GM12878 (cell line): ENCODE measurements around the gene SKAP1. TPM values are rescaled to one million over a fixed set of nuclear protein-coding genes. Genes with fewer than 3 reads are reported as not detected.

Experiments
- ATAC-seq: fragments of 200-7000 bp; cut with Tn5 transposase; 3 replicates; pipeline ENCODE4 v1.9.1; 2020; ENCODE audit warnings: mild to moderate bottlenecking, moderate library complexity
- BruUV-seq: library from RNA; stranded (reverse); fragments of 400-500 nt; replicated peaks from 2 replicates; lab custom pipeline; 2021; lab: Mats Ljungman, UMichigan
- CTCF ChIA-PET: fragments of 300-600 bp; sonication (Branson Sonifier 250); formaldehyde crosslinking; extraction: SDS; loops from one replicate; lab custom pipeline; 2021; ENCODE audit warnings: inconsistent platforms; lab: Yijun Ruan, JAX
- POLR2A ChIA-PET: fragments of 350-600 bp; formaldehyde crosslinking; extraction: SDS; loops from one replicate; lab custom pipeline; 2021; ENCODE audit warnings: inconsistent platforms; lab: Charles Lee
- RAD21 ChIA-PET: fragments of 300-600 bp; sonication (Branson Sonifier 250); formaldehyde crosslinking; loops from one replicate; lab custom pipeline; 2023; ENCODE audit warnings: antibody characterized with exemption; ENCODE audit not compliant: unreplicated experiment; lab: Charles Lee
- SMC1A ChIA-PET: fragments of 300-600 bp; sonication (Branson Sonifier 250); formaldehyde crosslinking; loops from one replicate; lab custom pipeline; 2023; ENCODE audit not compliant: unreplicated experiment, uncharacterized antibody; lab: Charles Lee
- DNase-seq: peaks from one replicate; pipeline ENCODE4 v3.0.0-alpha.2; 2011; ENCODE audit warnings: low read depth, low spot score
- FAIRE-seq: peaks from 3 replicates; lab custom pipeline; 2011; peaks lifted over from hg19 to GRCh38; lab: Jason Lieb, UNC
- H2AFZ ChIP-seq: 2 replicates; pipeline ENCODE4 v1.6.0; 2011; ENCODE audit warnings: low read depth, low read length, control low read depth; ENCODE audit not compliant: control insufficient read depth
- H3K27ac ChIP-seq: 2 replicates; pipeline ENCODE4 v1.5.1; 2011; ENCODE audit warnings: control low read depth; ENCODE audit not compliant: control insufficient read depth, insufficient read depth
- H3K27me3 ChIP-seq, 2 experiments: replicated peaks in 1 of 2; 2 replicates each; pipeline versions ENCODE4 v1.6.0 to v1.6.1; 2011; ENCODE audit warnings: low read length in 1 of 2; ENCODE audit not compliant: control insufficient read depth in 2 of 2, insufficient read depth in 2 of 2
- H3K36me3 ChIP-seq, 2 experiments: 2 replicates each; pipeline ENCODE4 v1.5.1; 2011; ENCODE audit warnings: low read length in 1 of 2; ENCODE audit not compliant: control insufficient read depth in 2 of 2, insufficient read depth in 2 of 2
- H3K4me1 ChIP-seq: 2 replicates; pipeline ENCODE4 v1.6.1; 2011; ENCODE audit warnings: mild to moderate bottlenecking, low read length, moderate library complexity, mixed read lengths; ENCODE audit not compliant: control insufficient read depth, insufficient read depth
- H3K4me2 ChIP-seq: 2 replicates; pipeline ENCODE4 v1.6.0; 2011; ENCODE audit warnings: control low read depth; ENCODE audit not compliant: control insufficient read depth, insufficient read depth
- H3K4me3 ChIP-seq: fragments of 200-600 bp; sonication (generic); 2 replicates; pipeline ENCODE4 v1.5.1; 2016
- H3K79me2 ChIP-seq: 2 replicates; pipeline ENCODE4 v1.6.0; 2011; ENCODE audit warnings: low read length; ENCODE audit not compliant: control insufficient read depth, insufficient read depth
- H3K9ac ChIP-seq: 2 replicates; pipeline ENCODE4 v1.8.0; 2011; ENCODE audit warnings: low read length, control low read depth, mixed read lengths; ENCODE audit not compliant: control insufficient read depth, insufficient read depth
- H3K9me3 ChIP-seq: replicated peaks from 3 replicates; pipeline ENCODE4 v1.5.1; 2011; ENCODE audit warnings: mild to moderate bottlenecking, low read length; ENCODE audit not compliant: control insufficient read depth, insufficient read depth
- H4K20me1 ChIP-seq: 2 replicates; pipeline ENCODE4 v1.6.0; 2011; ENCODE audit not compliant: control insufficient read depth, insufficient read depth
- ASH2L ChIP-seq: fragments of 300-600, 200-600 bp; sonication (generic); IDR thresholded peaks from 2 replicates; pipeline ENCODE4 v1.6.1; 2017; ENCODE audit warnings: low read depth, mild to moderate bottlenecking, borderline replicate concordance
- BRCA1 ChIP-seq: IDR thresholded peaks from 2 replicates; pipeline ENCODE4 v1.6.1; 2011; ENCODE audit warnings: low read depth, low read length, improper control_type of control experiment
- CBX3 ChIP-seq: fragments of 200-600 bp; sonication (generic); IDR thresholded peaks from 2 replicates; pipeline ENCODE4 v1.6.1; 2016; ENCODE audit warnings: low read depth, borderline replicate concordance
- CHD4 ChIP-seq: fragments of 200-600 bp; sonication (generic); IDR thresholded peaks from 2 replicates; pipeline ENCODE4 v1.6.1; 2016; ENCODE audit warnings: mild to moderate bottlenecking
- FOS ChIP-seq: IDR thresholded peaks from 3 replicates; pipeline ENCODE4 v1.6.1; 2011; ENCODE audit warnings: borderline replicate concordance; ENCODE audit not compliant: insufficient read length; ENCODE audit errors: extremely low read depth
- IKZF1 ChIP-seq: fragments of 450-650 bp; conservative IDR thresholded peaks from 2 replicates; pipeline ENCODE4 v1.6.1; 2017; ENCODE audit warnings: antibody characterized with exemption, mild to moderate bottlenecking
- KDM1A ChIP-seq: fragments of 200-600 bp; sonication (generic); IDR thresholded peaks from 2 replicates; pipeline ENCODE4 v1.6.1; 2016; ENCODE audit warnings: borderline replicate concordance
- NFYA ChIP-seq: IDR thresholded peaks from 2 replicates; pipeline ENCODE4 v1.6.1; 2011; ENCODE audit warnings: low read depth, mild to moderate bottlenecking, low read length, improper control_type of control experiment, borderline replicate concordance
- PAX5 ChIP-seq: IDR thresholded peaks from 2 replicates; pipeline ENCODE4 v1.6.1; 2011; ENCODE audit warnings: low read depth, low read length, borderline replicate concordance
- PML ChIP-seq: IDR thresholded peaks from 2 replicates; pipeline ENCODE4 v1.6.1; 2012; ENCODE audit warnings: low read length, inconsistent platforms
- POU2F2 ChIP-seq: IDR thresholded peaks from 3 replicates; pipeline ENCODE4 v1.6.1; 2011; ENCODE audit warnings: low read depth, mild to moderate bottlenecking, low read length, borderline replicate concordance
- RB1 ChIP-seq: fragments of 450-650 bp; formaldehyde crosslinking; IDR thresholded peaks from 2 replicates; pipeline ENCODE4 v1.6.1; 2017; ENCODE audit warnings: mild to moderate bottlenecking, borderline replicate concordance
- SP1 ChIP-seq: IDR thresholded peaks from one replicate; pipeline ENCODE4 v1.6.1; 2011; ENCODE audit warnings: low read depth, low read length
- TAF1 ChIP-seq: IDR thresholded peaks from 2 replicates; pipeline ENCODE4 v1.6.1; 2011; ENCODE audit warnings: mild to moderate bottlenecking, low read depth, low read length, borderline replicate concordance
- ZBTB40 ChIP-seq: fragments of 450-650 bp; IDR thresholded peaks from 2 replicates; pipeline ENCODE4 v1.6.1; 2016; ENCODE audit warnings: mild to moderate bottlenecking, moderate library complexity, borderline replicate concordance
- ZNF687 ChIP-seq: fragments of 450-650 bp; IDR thresholded peaks from 2 replicates; pipeline ENCODE4 v1.6.1; 2017; ENCODE audit warnings: mild to moderate bottlenecking, moderate library complexity
- ZZZ3 ChIP-seq: IDR thresholded peaks from 2 replicates; pipeline ENCODE4 v1.6.1; 2011; ENCODE audit warnings: low read depth; ENCODE audit not compliant: control insufficient read depth, insufficient read length
- WGBS: methylation state at CpG from one replicate; pipeline ENCODE4 v1.1.6; 2016; ENCODE audit warnings: low lambda C conversion rate; ENCODE audit not compliant: insufficient replicate concordance, insufficient coverage; ENCODE audit errors: missing lambda C conversion rate; 5-methylcytosine and 5-hydroxymethylcytosine counted together
- in situ Hi-C: fragments of 300-500 bp; cut with MboI; formaldehyde crosslinking; loops from 9 replicates; pipeline ENCODE4 v1.14.3; 2018; ENCODE audit warnings: mixed read lengths
- intact Hi-C: fragments of 100-400 bp; cut with micrococcal nuclease; formaldehyde crosslinking; loops from one replicate; pipeline ENCODE4 v1.14.2; 2022; ENCODE audit not compliant: unreplicated experiment
- polyA plus RNA-seq, 11 experiments: library from polyadenylated mRNA; depleted of rRNA in 4 of 11; unstranded in 6 of 11; stranded (reverse) in 5 of 11; fragments of >200 nt; fragmentation: Nextera tagmentation in 4 of 11; fragmentation: Illumina TruSeq in 1 of 11; extraction: Ambion mirVana in 4 of 11; extraction: Trizol in 1 of 11; gene quantifications; 1 replicate in 1 of 11; 2 replicates in 10 of 11; pipeline versions ENCODE4 v1.2.1 to v1.2.3, GENCODE V29; 2011 to 2016; ENCODE audit warnings: inconsistent platforms in 2 of 11, missing spikeins in 2 of 11, low read depth in 1 of 11
- total RNA-seq, 4 experiments: library from RNA; depleted of rRNA in 3 of 4; stranded (reverse); fragments of >200 nt in 3 of 4; fragmentation: Illumina TruSeq in 1 of 4; extraction: Trizol in 1 of 4; gene quantifications; 2 replicates each; pipeline versions ENCODE4 v1.2.1 to v1.2.3, GENCODE V29; 2013 to 2021

SKAP1 gene
- total and polyA plus RNA-seq, 10 of the 15 experiments (the other 5 are each of a cell fraction or from before 2014, with no cell fraction given) = 17.1 to 97.6 (median 35.9) TPM

- peaks cover 1% of the 10 kb centered on the region for H3K79me2 ChIP-seq
- H3K4me2 ChIP-seq = no peak overlapping the region
- ChIA-PET RAD21 (interaction anchor here (1.0 to 3.2 kb wide), 6 partner anchors 11 to 214 kb away, joined by 3 to 26 read pairs (median 4); no protein-coding TSS in a partner anchor), CTCF (interaction anchor here (1.0 to 20.0 kb wide), 11 partner anchors 10 to 299 kb away, joined by 3 to 190 read pairs (median 7); no protein-coding TSS in a partner anchor), POLR2A (interaction anchor here (0.5 to 1.2 kb wide), 4 partner anchors 11 to 31 kb away, joined by 3 to 5 read pairs (median 3); no protein-coding TSS in a partner anchor), SMC1A (interaction anchor here (0.8 to 2.4 kb wide), 14 partner anchors 11 to 299 kb away, joined by 3 to 21 read pairs (median 4); no protein-coding TSS in a partner anchor)
- no peak overlapping the region for H3K9ac ChIP-seq
- 76% methylated on average over 9 of the region's 9 CpGs for WGBS
- no peak for DNase-seq
- peaks cover 30% of the 10 kb centered on the region for H3K4me1 ChIP-seq
- H3K4me3 ChIP-seq = no peak overlapping the region
- BruUV-seq = no TSS peak
- intact Hi-C loops = no loop called here
- ATAC-seq = no peak
- H3K9me3 ChIP-seq = no peaks in the 10 kb centered on the region
- H3K36me3 ChIP-seq = no peaks in the 10 kb centered on the region
- in situ Hi-C loops = no loop called here
- H3K27me3 ChIP-seq = no peaks in the 10 kb centered on the region
- H4K20me1 ChIP-seq = no peaks in the 10 kb centered on the region
- FAIRE-seq = no peak
- no peak overlapping the region for H2AFZ ChIP-seq
- no peak overlapping the region for H3K27ac ChIP-seq
- no peak for TF ChIP-seq BRCA1
- no peak for TF ChIP-seq ZZZ3
- no peak for TF ChIP-seq NFYA
- TF ChIP-seq TAF1 = no peak
- no peak for TF ChIP-seq ZBTB40
- TF ChIP-seq PAX5 = no peak
- TF ChIP-seq IKZF1 = no peak
- no peak for TF ChIP-seq POU2F2
- no peak for TF ChIP-seq SP1
- no peak for TF ChIP-seq RB1
- no peak for TF ChIP-seq CHD4
- TF ChIP-seq PML = no peak
- TF ChIP-seq KDM1A = no peak
- no peak for TF ChIP-seq ZNF687
- no peak for TF ChIP-seq CBX3
- no peak for TF ChIP-seq FOS
- no peak for TF ChIP-seq ASH2L
Measured at GRCh38 chr17:48293319-48294019, 136.5 kb downstream of the SKAP1 start.
